ENCODE results near the gene GSTM5.

DNA sequence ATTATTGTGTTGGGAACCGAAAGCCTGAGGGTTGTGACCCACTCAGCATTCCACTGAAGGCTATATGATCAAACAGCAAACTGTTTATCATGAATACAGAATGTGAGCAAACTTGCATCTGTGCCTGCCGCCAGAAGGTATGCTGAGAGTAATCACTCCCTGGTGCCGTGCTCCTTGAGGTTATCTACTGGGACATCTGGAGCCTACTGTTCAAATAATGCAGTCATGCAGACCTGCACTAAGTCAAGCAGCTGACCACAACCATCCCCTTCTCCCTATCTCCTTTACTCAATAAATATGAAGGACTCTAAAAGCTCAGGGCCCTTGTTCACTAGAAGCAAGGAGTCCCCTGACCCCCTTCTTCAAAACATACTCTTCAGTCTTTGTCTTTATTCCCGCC, 13.5 kb downstream of the GSTM5 start:
- TF ChIP-seq CTCF (IDR thresholded peaks at IDR 0.05; ENCODE audit: low read depth, low read length), result no peak
- no peak for TF ChIP-seq POLR2A (IDR thresholded peaks at IDR 0.05; ENCODE audit: extremely low read depth, insufficient read length)
